PFSK-1 (cell line): Measurements from ENCODE around the gene TPBGL.

Experiments used
- POLR2AphosphoS5 ChIP-seq: IDR thresholded peaks from 2 replicates; pipeline ENCODE4 v1.6.1; 2012; ENCODE audit warnings: low read depth, mild to moderate bottlenecking, control low read depth, low read length, moderate library complexity
- TAF1 ChIP-seq: IDR thresholded peaks from 2 replicates; pipeline ENCODE4 v1.6.1; 2012; ENCODE audit warnings: low read length, control low read depth, borderline replicate concordance; ENCODE audit not compliant: insufficient read depth

DNA sequence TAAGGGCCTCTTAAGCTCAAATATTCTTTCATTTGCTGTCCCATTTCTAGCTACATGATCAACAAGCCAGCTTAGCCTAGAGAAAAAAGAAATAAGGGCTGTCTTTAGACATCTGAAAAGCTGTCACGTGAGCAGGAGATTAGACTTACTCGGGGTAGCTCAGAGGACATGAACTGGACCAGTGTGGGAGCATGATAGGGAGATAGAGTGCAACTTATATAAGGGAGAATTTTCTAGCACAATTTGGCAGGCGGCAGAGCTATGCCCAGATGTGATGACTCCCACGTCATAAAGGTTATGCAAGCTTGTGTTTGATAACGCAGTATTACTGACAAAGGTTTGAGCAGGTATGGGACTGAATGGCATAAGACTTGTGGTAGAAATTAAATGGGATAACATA, 28.2 kb upstream of the TPBGL start:
- TF ChIP-seq TAF1 (no peak), POLR2AphosphoS5 (no peak)
